HFFc6 (cell line): ENCODE results near the gene NCAPH2. TPM values are rescaled to one million over a fixed set of nuclear protein-coding genes. Genes with fewer than 3 reads are reported as not detected.
A peak's percentile ranks its signal among the peaks of the same experiment; 100 is the strongest.

Source experiments
- DNase-seq: peaks from one replicate; pipeline ENCODE4 v3.0.0-alpha.2; 2018
- H3K27ac Mint-ChIP-seq: 2 replicates; pipeline ENCODE4 v1.8.0; 2020; ENCODE audit warnings: mild to moderate bottlenecking, mixed read lengths
- H3K27me3 Mint-ChIP-seq: 2 replicates; pipeline ENCODE4 v1.8.0; 2021; ENCODE audit warnings: mild to moderate bottlenecking, moderate library complexity, mixed read lengths; ENCODE audit not compliant: insufficient read depth
- H3K36me3 Mint-ChIP-seq: 2 replicates; pipeline ENCODE4 v1.8.0; 2021; ENCODE audit warnings: low read depth, mixed read lengths
- H3K4me1 Mint-ChIP-seq: 2 replicates; pipeline ENCODE4 v1.8.0; 2020; ENCODE audit warnings: low read depth, mixed read lengths
- H3K4me3 Mint-ChIP-seq: 2 replicates; pipeline ENCODE4 v1.8.0; 2020; ENCODE audit warnings: mild to moderate bottlenecking, moderate library complexity, mixed read lengths
- H3K9me3 Mint-ChIP-seq: 2 replicates; pipeline ENCODE4 v1.8.0; 2020; ENCODE audit warnings: mild to moderate bottlenecking, mixed read lengths
- total RNA-seq, 6 experiments: library from RNA; stranded (reverse); fragmentation: NEBNext Ultra II Directional; extraction: Animal tissue kit (Norgen Biotek cat#: 25700); gene quantifications; 2 replicates in 1 of 6; 3 replicates in 5 of 6; pipeline ENCODE4 v1.2.3, GENCODE V29; 2021
- TF ChIP-seq, protein P1 (sequence below): fragments of 200-600 bp; sonication (generic); IDR thresholded peaks from 2 replicates; pipeline ENCODE4 v1.5.0; 2021; ENCODE audit warnings: antibody characterized with exemption, mild to moderate bottlenecking

NCAPH2 gene
- total RNA-seq, 6 experiments from 2014 or later, result 31.7 to 54.1 (median 50.0) TPM

DNA sequence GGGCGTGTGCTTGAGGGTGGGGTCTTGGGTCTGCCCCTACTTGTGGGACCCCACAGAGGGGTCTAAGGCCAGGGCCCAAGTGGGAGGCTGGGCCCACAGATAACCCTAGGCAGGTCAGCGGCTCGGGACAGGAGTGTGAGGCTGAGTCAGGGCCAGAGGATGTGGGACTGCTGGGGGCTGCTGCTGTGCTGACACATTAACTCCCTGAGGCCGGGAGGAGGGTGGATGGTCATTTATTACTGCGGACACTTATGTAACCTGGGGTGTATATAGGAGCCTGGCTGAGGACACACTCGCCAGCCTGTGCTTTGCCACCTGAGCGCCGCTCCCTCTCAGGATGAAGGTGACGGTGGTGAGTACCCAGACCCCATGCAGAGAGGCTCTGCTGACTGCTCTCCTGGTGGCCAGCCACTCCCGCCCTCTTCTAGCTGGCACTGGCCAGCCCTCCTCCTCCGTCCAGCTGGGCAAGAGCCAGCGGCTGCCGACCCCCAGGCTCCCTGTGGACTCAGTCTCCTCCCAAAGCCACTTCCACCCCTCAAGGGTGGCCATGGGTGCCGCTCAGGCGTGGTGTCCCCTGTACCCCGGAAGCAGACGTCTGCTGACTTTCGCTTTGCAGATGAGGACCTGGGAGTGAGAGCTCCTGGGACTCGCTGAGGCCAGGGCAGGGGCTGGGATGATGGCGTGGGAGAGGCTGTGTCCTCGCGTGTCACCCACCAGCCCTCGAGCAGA is 21.3 kb upstream of the NCAPH2 start, which contains the start of gene MIOX:
TSS of gene MIOX (plus strand) at position 299 of the 729 bp plus-strand sequence. CDS start at position 338, 39 bp downstream.
- H3K4me3 Mint-ChIP-seq, result no peak within 1 kb of the TSS
- TF ChIP-seq, protein P1, sequence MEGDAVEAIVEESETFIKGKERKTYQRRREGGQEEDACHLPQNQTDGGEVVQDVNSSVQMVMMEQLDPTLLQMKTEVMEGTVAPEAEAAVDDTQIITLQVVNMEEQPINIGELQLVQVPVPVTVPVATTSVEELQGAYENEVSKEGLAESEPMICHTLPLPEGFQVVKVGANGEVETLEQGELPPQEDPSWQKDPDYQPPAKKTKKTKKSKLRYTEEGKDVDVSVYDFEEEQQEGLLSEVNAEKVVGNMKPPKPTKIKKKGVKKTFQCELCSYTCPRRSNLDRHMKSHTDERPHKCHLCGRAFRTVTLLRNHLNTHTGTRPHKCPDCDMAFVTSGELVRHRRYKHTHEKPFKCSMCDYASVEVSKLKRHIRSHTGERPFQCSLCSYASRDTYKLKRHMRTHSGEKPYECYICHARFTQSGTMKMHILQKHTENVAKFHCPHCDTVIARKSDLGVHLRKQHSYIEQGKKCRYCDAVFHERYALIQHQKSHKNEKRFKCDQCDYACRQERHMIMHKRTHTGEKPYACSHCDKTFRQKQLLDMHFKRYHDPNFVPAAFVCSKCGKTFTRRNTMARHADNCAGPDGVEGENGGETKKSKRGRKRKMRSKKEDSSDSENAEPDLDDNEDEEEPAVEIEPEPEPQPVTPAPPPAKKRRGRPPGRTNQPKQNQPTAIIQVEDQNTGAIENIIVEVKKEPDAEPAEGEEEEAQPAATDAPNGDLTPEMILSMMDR, result no peak
- peaks cover 13% of the 10 kb centered on the region for H3K4me1 Mint-ChIP-seq
- H3K27ac Mint-ChIP-seq, result no peak within 1 kb of the TSS
- H3K36me3 Mint-ChIP-seq, result no peaks in the 10 kb centered on the region
- no peaks in the 10 kb centered on the region for H3K9me3 Mint-ChIP-seq
- peak; percentile 30 for DNase-seq
- peaks cover 2% of the 10 kb centered on the region for H3K27me3 Mint-ChIP-seq

DNA sequence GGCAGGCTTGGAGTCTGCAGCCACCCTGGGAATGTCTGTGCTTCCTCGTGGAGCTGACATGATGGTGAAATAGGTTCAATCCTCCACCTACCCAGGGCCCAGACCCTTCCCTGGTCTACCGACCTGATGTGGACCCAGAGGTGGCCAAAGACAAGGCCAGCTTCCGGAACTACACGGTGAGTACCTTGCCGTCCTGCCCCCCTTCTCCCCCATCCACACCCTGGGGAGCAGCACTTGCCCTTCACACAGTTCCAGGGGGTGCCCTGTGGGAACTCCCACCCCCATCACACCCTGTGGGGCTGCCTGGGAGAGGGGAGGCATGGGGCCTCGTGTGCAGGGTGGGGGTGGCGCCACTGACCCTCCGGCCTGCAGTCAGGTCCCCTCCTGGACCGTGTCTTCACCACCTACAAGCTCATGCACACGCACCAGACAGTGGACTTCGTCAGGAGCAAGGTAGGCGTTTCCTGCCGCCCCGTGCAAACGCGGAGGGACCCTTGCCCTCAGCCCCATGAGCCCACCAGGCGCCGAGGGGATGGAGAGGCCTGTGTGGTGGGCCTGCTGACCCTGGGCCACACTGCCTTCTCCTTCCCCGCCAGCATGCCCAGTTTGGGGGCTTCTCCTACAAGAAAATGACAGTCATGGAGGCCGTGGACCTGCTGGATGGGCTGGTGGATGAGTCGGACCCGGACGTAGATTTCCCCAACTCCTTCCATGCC is 20.6 kb upstream of the NCAPH2 start:
- Mint-ChIP-seq H3K36me3 (no peaks in the 10 kb centered on the region), H3K9me3 (no peaks in the 10 kb centered on the region), H3K4me3 (no peak overlapping the region), H3K27me3 (peaks cover 2% of the 10 kb centered on the region), H3K4me1 (peaks cover 13% of the 10 kb centered on the region), H3K27ac (no peak overlapping the region)
- DNase-seq, result no peak
- TF ChIP-seq, protein P1, result no peak

DNA sequence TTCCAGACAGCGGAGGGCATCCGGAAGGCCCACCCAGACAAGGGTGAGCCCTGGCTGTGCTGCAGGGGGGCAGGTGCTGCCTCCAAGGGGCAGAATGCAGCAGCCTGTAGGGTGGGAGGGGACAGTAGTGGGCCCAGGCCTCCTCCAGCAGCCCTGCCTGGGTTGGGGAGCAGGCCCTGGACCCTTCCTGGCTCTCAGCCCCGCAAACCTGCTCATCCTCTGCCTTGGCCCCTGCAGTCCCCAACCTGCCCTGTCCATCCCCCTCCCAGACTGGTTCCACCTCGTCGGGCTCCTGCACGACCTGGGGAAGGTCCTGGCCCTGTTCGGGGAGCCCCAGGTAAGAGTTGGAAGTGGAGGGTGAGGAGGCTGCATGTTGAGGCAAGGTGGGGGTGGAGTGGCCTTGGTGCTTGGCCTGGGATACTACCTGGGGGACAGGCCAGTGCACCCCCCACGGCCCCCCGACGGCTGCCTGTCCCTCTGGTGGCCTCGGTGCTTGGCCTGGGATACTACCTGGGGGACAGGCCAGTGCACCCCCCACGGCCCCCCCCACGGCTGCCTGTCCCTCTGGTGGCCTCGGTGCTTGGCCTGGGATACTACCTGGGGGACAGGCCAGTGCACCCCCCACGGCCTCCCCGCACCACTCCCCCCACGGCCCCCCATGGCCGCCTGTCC is 19.9 kb upstream of the NCAPH2 start:
- DNase-seq, result no peak
- TF ChIP-seq, protein P1, result no peak
- Mint-ChIP-seq H3K4me3 (no peak overlapping the region), H3K4me1 (peaks cover 13% of the 10 kb centered on the region), H3K27me3 (peaks cover 2% of the 10 kb centered on the region), H3K9me3 (no peaks in the 10 kb centered on the region), H3K36me3 (no peaks in the 10 kb centered on the region), H3K27ac (no peak overlapping the region)

GRCh38 chr22:50488886-50489285 is 19.1 kb upstream of the NCAPH2 start:
- Mint-ChIP-seq H3K9me3 (no peaks in the 10 kb centered on the region), H3K27me3 (peaks cover 3% of the 10 kb centered on the region), H3K27ac (no peak overlapping the region), H3K36me3 (no peaks in the 10 kb centered on the region), H3K4me3 (no peak overlapping the region), H3K4me1 (peaks cover 13% of the 10 kb centered on the region)
- TF ChIP-seq, protein P1, result no peak
- no peak for DNase-seq

GRCh38 chr22:50489363-50490243 is 18.4 kb upstream of the NCAPH2 start:
- DNase-seq, result no peak
- Mint-ChIP-seq H3K36me3 (no peaks in the 10 kb centered on the region), H3K4me1 (peaks cover 13% of the 10 kb centered on the region), H3K27me3 (peaks cover 3% of the 10 kb centered on the region), H3K27ac (no peak overlapping the region), H3K9me3 (no peaks in the 10 kb centered on the region), H3K4me3 (no peak overlapping the region)
- TF ChIP-seq, protein P1, result no peak
